Natural killer cell (primary cell): Measurements from ENCODE around the gene DENND2D. TPM values are rescaled to one million over a fixed set of nuclear protein-coding genes. Genes with fewer than 3 reads are reported as not detected.
A peak's percentile ranks its signal among the peaks of the same experiment; 100 is the strongest.

ENCODE experiments used
- ATAC-seq, 3 donors: fragments of 150-1000 bp in 2 of 3; fragments of 200-7000 bp in 1 of 3; cut with Tn5 transposase; 1 replicate in 1 of 3; 2 replicates in 2 of 3; pipeline ENCODE4 v1.10.0; 2021; ENCODE audit warnings: mild to moderate bottlenecking in 2 of 3, moderate library complexity in 2 of 3
- DNase-seq, 2 donors: peaks; one replicate each; pipeline versions ENCODE4 v3.0.0 to v3.0.0-alpha.2; 2013 to 2021; ENCODE audit warnings: mixed read lengths in 1 of 2
- H3K27ac ChIP-seq: one replicate; pipeline ENCODE4 v1.5.1; 2013; ENCODE audit warnings: mild to moderate bottlenecking, low read length
- H3K27me3 ChIP-seq: one replicate; pipeline ENCODE4 v1.6.1; 2013; ENCODE audit warnings: low read length; ENCODE audit not compliant: control insufficient read depth, insufficient read depth
- H3K36me3 ChIP-seq: one replicate; pipeline ENCODE4 v1.6.1; 2013; ENCODE audit warnings: low read length; ENCODE audit not compliant: control insufficient read depth, insufficient read depth
- H3K4me1 ChIP-seq: one replicate; pipeline ENCODE4 v1.6.1; 2013; ENCODE audit warnings: low read length; ENCODE audit not compliant: control insufficient read depth, insufficient read depth
- H3K4me3 ChIP-seq: one replicate; pipeline ENCODE4 v1.5.1; 2013; ENCODE audit warnings: low read length
- H3K9me3 ChIP-seq: one replicate; pipeline ENCODE4 v1.6.1; 2013; ENCODE audit warnings: low read length; ENCODE audit not compliant: control insufficient read depth, insufficient read depth
- H3K27ac Mint-ChIP-seq, 2 donors: one replicate each; pipeline ENCODE4 v1.8.0; 2022; ENCODE audit warnings: mild to moderate bottlenecking in 2 of 2, mixed read lengths in 2 of 2, moderate library complexity in 1 of 2
- H3K27me3 Mint-ChIP-seq, 2 donors: one replicate each; pipeline ENCODE4 v1.8.0; 2022; ENCODE audit warnings: low read depth in 2 of 2, mixed read lengths in 2 of 2
- H3K36me3 Mint-ChIP-seq: one replicate; pipeline ENCODE4 v1.8.0; 2022; ENCODE audit warnings: mixed read lengths
- H3K4me1 Mint-ChIP-seq, 2 donors: one replicate each; pipeline ENCODE4 v1.8.0; 2022; ENCODE audit warnings: mixed read lengths in 2 of 2
- H3K4me3 Mint-ChIP-seq: one replicate; pipeline ENCODE4 v1.8.0; 2022; ENCODE audit warnings: mild to moderate bottlenecking, moderate library complexity, mixed read lengths
- H3K9me3 Mint-ChIP-seq, 2 donors: one replicate each; pipeline ENCODE4 v1.8.0; 2022; ENCODE audit warnings: mixed read lengths in 2 of 2
- WGBS: methylation state at CpG from one replicate; pipeline ENCODE4 v1.1.7; 2013; ENCODE audit warnings: missing lambda C conversion rate; ENCODE audit not compliant: insufficient coverage; 5-methylcytosine and 5-hydroxymethylcytosine counted together
- intact Hi-C: fragments of 100-400 bp; cut with micrococcal nuclease; formaldehyde crosslinking; loops from one replicate; pipeline ENCODE4 v1.14.2; 2022
- total RNA-seq, 4 donors: library from RNA; stranded (reverse); fragments of 120-200 nt in 1 of 4; gene quantifications; one replicate each; pipeline versions ENCODE4 v1.2.3 to v1.2.4, GENCODE V29; 2013 to 2022
- TF ChIP-seq, protein P1 (sequence below): fragments of 200-600 bp; IDR thresholded peaks from one replicate; pipeline ENCODE4 v1.8.0; 2022; ENCODE audit warnings: antibody characterized with exemption

The DENND2D gene
- total RNA-seq, 3 donors from 2014 or later (not counting 1 experiment from before 2014, with no cell fraction given) = 203 to 297 (median 203) TPM

DNA sequence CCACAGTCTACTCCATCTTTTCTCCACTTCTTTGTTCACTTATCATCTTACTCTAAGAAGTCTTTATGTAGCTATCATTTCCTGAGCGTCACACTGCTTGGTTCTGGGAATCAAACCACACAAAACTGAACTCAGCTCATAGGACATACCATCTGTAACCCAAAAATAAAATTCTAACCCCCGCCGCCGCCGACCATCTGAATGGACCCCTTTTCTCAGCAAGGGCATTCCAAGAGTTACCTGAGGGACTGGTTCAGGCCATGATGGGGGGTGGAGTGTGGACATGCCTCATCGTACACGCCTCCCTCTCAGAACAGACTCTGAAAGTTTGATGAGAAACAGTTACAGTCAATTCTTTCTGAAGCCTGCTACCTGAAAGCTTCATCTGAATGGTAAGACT lies 14.4 kb upstream of the DENND2D start:
- H3K9me3 ChIP-seq = no peaks in the 10 kb centered on the region
- no peaks in the 10 kb centered on the region for H3K27me3 ChIP-seq
- H3K27ac ChIP-seq = peak overlapping the region; percentile 80
- Mint-ChIP-seq H3K36me3 (no peaks in the 10 kb centered on the region), H3K27ac (peak overlapping the region; percentile 94 to 95), H3K4me1 (peaks cover 71 to 72% of the 10 kb centered on the region in 2 donors), H3K27me3 (peaks cover 0 to 5% of the 10 kb centered on the region in 2 donors), H3K4me3 (peak overlapping the region; percentile 86), H3K9me3 (peaks cover 2 to 3% of the 10 kb centered on the region in 2 donors)
- ATAC-seq (no peak), DNase-seq (peak in 1 of 2 donors; percentile 67)
- no peak overlapping the region for H3K4me3 ChIP-seq
- 11% methylated on average over 7 of the region's 7 CpGs for whole genome bisulfite sequencing
- intact Hi-C loops = loop anchor here (1.0 to 10.0 kb wide), 6 partner anchors 11 to 540 kb away; partner anchors contain the start of genes CEPT1, DRAM2, KCNA3 and LRIF1
- H3K36me3 ChIP-seq = no peaks in the 10 kb centered on the region
- TF ChIP-seq, protein P1, sequence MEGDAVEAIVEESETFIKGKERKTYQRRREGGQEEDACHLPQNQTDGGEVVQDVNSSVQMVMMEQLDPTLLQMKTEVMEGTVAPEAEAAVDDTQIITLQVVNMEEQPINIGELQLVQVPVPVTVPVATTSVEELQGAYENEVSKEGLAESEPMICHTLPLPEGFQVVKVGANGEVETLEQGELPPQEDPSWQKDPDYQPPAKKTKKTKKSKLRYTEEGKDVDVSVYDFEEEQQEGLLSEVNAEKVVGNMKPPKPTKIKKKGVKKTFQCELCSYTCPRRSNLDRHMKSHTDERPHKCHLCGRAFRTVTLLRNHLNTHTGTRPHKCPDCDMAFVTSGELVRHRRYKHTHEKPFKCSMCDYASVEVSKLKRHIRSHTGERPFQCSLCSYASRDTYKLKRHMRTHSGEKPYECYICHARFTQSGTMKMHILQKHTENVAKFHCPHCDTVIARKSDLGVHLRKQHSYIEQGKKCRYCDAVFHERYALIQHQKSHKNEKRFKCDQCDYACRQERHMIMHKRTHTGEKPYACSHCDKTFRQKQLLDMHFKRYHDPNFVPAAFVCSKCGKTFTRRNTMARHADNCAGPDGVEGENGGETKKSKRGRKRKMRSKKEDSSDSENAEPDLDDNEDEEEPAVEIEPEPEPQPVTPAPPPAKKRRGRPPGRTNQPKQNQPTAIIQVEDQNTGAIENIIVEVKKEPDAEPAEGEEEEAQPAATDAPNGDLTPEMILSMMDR = no peak
- H3K4me1 ChIP-seq = peaks cover 73% of the 10 kb centered on the region

DNA sequence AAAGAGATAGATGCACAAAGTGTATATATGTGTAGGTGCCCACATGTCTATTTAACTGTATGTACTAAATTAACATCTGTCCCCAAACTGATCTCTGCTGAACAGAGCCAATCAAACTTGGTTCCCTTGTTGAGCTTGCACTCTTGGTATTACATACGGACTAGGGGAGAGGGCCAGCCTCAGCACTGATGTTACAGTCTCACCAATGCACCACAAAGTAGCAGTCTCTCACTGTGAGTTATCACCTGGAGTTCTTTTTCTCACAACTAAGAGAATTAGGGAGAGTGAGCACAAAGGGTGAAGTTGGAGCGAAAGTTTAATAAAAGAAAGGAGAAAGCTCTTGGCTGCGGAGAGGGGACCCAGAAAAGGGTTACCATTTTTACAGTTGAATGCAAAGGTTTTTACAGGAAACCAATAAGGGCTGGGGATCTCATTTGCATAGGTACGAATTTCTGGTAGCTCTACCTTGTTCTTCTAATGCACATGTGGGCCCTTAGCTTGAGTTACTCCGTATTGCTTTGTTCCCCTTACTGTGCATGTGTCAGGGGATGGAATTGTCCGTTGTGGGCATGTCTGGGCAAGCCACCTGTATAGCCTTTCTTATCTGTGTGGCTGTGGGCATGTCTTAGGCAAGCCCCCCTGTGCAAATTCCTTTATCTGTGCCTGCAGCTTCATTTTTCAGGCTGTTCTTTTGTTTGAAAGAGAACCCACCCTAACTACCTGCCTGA lies 13.8 kb upstream of the DENND2D start:
- intact Hi-C loops = loop anchor here (10.0 kb wide), 1 partner anchor 539 kb away; the partner anchor contains the start of gene KCNA3
- H3K36me3 ChIP-seq = no peaks in the 10 kb centered on the region
- H3K4me1 Mint-ChIP-seq = peaks cover 65 to 66% of the 10 kb centered on the region in 2 donors
- peak overlapping the region; percentile 94 to 95 for H3K27ac Mint-ChIP-seq
- peak overlapping the region; percentile 86 for H3K4me3 Mint-ChIP-seq
- H3K4me1 ChIP-seq = peaks cover 67% of the 10 kb centered on the region
- H3K9me3 ChIP-seq = no peaks in the 10 kb centered on the region
- H3K9me3 Mint-ChIP-seq = peaks cover 2 to 3% of the 10 kb centered on the region in 2 donors
- peaks cover 0 to 5% of the 10 kb centered on the region in 2 donors for H3K27me3 Mint-ChIP-seq
- TF ChIP-seq, protein P1 = no peak
- no peak overlapping the region for H3K4me3 ChIP-seq
- peak overlapping the region; percentile 80 for H3K27ac ChIP-seq
- peak in 1 of 2 donors; percentile 27 for DNase-seq
- WGBS = 6% methylated on average over 6 of the region's 6 CpGs
- no peaks in the 10 kb centered on the region for H3K36me3 Mint-ChIP-seq
- H3K27me3 ChIP-seq = no peaks in the 10 kb centered on the region
- peak; percentile 14 to 30 (median 22) for ATAC-seq

DNA sequence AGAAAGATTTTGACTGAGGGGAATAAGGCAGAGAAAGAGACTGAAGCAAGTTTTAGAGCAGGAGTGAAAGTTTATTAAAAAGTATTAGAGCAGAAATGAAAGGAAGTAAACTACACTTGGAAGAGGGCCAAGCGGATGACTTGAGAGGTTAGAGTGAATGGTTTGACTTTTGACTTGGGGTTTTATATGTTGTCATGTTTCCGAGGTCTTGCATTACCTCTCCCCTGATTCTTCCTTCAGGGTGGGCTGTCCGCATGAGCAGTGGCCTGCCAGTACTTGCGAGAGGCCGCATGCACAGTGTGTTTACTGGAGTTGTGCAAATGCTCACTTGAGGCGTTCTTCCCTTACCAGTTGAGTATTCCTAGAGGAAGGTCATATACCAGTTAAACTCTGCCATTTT lies 13.0 kb upstream of the DENND2D start:
- peaks cover 2 to 3% of the 10 kb centered on the region in 2 donors for H3K9me3 Mint-ChIP-seq
- ATAC-seq (no peak), DNase-seq (peak in 1 of 2 donors; percentile 72)
- peak overlapping the region; percentile 80 for H3K27ac ChIP-seq
- WGBS = 70% methylated on average over 5 of the region's 6 CpGs
- peaks cover 58% of the 10 kb centered on the region for H3K4me1 ChIP-seq
- H3K9me3 ChIP-seq = no peaks in the 10 kb centered on the region
- H3K27ac Mint-ChIP-seq = peak overlapping the region; percentile 94 to 95
- H3K36me3 Mint-ChIP-seq = no peaks in the 10 kb centered on the region
- no peaks in the 10 kb centered on the region for H3K36me3 ChIP-seq
- TF ChIP-seq, protein P1 = no peak
- intact Hi-C loops = loop anchor here (10.0 kb wide), 1 partner anchor 539 kb away; the partner anchor contains the start of gene KCNA3
- H3K4me3 Mint-ChIP-seq = peak overlapping the region; percentile 86
- no peak overlapping the region for H3K4me3 ChIP-seq
- no peaks in the 10 kb centered on the region for H3K27me3 ChIP-seq
- H3K27me3 Mint-ChIP-seq = peaks cover 0 to 5% of the 10 kb centered on the region in 2 donors
- peaks cover 58% of the 10 kb centered on the region in 2 donors for H3K4me1 Mint-ChIP-seq
